ENCODE data around the gene GAS5. TPM values are rescaled to one million over a fixed set of nuclear protein-coding genes. Genes with fewer than 3 reads are reported as not detected.

The GAS5 gene
- total and polyA plus RNA-seq, 4 donors = 28.6 to 84.8 (median 58.5) TPM

- Histone ChIP-seq H3K9ac (ENCODE audit: low read depth in 1 of 2, low read length in 2 of 2) (peak overlapping the region; percentile 40 to 59), H3K27me3 (ENCODE audit: control insufficient read depth in 4 of 4, insufficient read depth in 4 of 4, low read length in 3 of 4) (no peaks in the 10 kb centered on the region), H3K36me3 (ENCODE audit: control insufficient read depth in 4 of 4, insufficient read depth in 3 of 4, low read depth in 1 of 4, low read length in 3 of 4) (peaks cover 4 to 39% (median 35%) of the 10 kb centered on the region in 4 donors), H3K9me3 (ENCODE audit: control insufficient read depth in 4 of 4, low read length in 3 of 4) (no peaks in the 10 kb centered on the region), H3K4me3 (ENCODE audit: low read depth in 1 of 3, low read length in 3 of 3) (peak overlapping the region; percentile 79 to 92 (median 83)), H3K4me1 (ENCODE audit: control insufficient read depth in 4 of 4, insufficient read depth in 4 of 4, low read length in 3 of 4) (peaks cover 2 to 22% (median 12%) of the 10 kb centered on the region in 4 donors), H3K27ac (ENCODE audit: low read depth in 1 of 2, low read length in 2 of 2) (peak overlapping the region; percentile 80 to 98)
- WGBS = 17% methylated on average over 32 of the region's 32 CpGs
- TF ChIP-seq HNF4A (conservative IDR thresholded peaks at IDR 0.05) (no peak), SP1 (IDR thresholded peaks at IDR 0.05) (no peak), ZBTB33 (IDR thresholded peaks at IDR 0.05) (no peak), MAX (IDR thresholded peaks at IDR 0.05) (no peak), YY1 (IDR thresholded peaks at IDR 0.05) (no peak), JUND (IDR thresholded peaks at IDR 0.05) (no peak), FOXA2 (IDR thresholded peaks at IDR 0.05) (no peak), TAF1 (conservative IDR thresholded peaks at IDR 0.05) (no peak), ATF3 (IDR thresholded peaks at IDR 0.05) (no peak)
- DNase-seq (ENCODE audit: low spot score) = no peak
Observed at GRCh38 chr1:173867141-173867752, 542 bp downstream of the GAS5 start.

DNA sequence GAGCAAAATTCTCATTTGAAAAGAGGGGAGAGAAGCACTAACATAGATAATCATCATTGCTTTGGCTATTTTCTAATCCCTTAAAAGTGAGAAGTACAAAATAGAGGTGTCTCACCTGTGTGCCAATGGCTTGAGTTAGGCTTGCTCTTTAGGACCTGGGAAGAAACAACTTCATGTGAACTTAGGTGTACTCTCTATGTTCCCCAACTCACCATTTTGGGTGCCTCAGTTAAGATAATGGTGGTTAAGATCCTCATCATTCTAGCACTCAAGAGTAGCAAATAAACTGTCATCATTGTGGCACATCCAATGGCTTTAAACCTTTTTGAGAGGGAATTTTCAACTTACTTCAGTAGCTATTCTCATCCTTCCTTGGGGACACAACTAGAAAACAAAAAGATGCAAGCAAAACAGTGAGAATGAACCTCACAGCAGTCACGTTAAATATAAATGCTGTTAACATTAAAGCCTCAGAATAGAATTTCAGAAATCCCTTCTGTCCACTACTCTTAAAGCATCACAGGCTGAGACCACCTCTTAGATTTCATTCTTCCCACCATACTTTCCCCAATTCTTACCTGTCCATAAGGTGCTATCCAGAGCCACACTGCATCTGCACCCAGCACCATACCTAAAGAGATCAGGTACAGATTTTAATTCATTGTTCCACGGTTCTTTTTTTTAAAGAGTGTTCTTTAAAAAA is 1.2 kb downstream of the GAS5 start:
- 54% methylated on average over 2 of the region's 2 CpGs for WGBS
- TF ChIP-seq MAX (IDR thresholded peaks at IDR 0.05) (no peak), HNF4A (conservative IDR thresholded peaks at IDR 0.05) (no peak), RAD21 (IDR thresholded peaks at IDR 0.05) (no peak), ATF3 (IDR thresholded peaks at IDR 0.05) (no peak), YY1 (IDR thresholded peaks at IDR 0.05) (no peak)
- H3K27me3 ChIP-seq (ENCODE audit: control insufficient read depth in 4 of 4, insufficient read depth in 4 of 4, low read length in 3 of 4) = no peaks in the 10 kb centered on the region
- DNase-seq (ENCODE audit: low spot score) = no peak
- peak overlapping the region in 1 of 2 donors; percentile 80 for H3K27ac ChIP-seq (ENCODE audit: low read depth in 1 of 2, low read length in 2 of 2)
- H3K4me3 ChIP-seq (ENCODE audit: low read depth in 1 of 3, low read length in 3 of 3) = peak overlapping the region; percentile 79 to 92 (median 83)
- peaks cover 2 to 22% (median 12%) of the 10 kb centered on the region in 4 donors for H3K4me1 ChIP-seq (ENCODE audit: control insufficient read depth in 4 of 4, insufficient read depth in 4 of 4, low read length in 3 of 4)
- peak overlapping the region in 1 of 2 donors; percentile 5 for H3K9ac ChIP-seq (ENCODE audit: low read depth in 1 of 2, low read length in 2 of 2)
- H3K9me3 ChIP-seq (ENCODE audit: control insufficient read depth in 4 of 4, low read length in 3 of 4) = no peaks in the 10 kb centered on the region
- H3K36me3 ChIP-seq (ENCODE audit: control insufficient read depth in 4 of 4, insufficient read depth in 3 of 4, low read depth in 1 of 4, low read length in 3 of 4) = peaks cover 4 to 39% (median 35%) of the 10 kb centered on the region in 4 donors

DNA sequence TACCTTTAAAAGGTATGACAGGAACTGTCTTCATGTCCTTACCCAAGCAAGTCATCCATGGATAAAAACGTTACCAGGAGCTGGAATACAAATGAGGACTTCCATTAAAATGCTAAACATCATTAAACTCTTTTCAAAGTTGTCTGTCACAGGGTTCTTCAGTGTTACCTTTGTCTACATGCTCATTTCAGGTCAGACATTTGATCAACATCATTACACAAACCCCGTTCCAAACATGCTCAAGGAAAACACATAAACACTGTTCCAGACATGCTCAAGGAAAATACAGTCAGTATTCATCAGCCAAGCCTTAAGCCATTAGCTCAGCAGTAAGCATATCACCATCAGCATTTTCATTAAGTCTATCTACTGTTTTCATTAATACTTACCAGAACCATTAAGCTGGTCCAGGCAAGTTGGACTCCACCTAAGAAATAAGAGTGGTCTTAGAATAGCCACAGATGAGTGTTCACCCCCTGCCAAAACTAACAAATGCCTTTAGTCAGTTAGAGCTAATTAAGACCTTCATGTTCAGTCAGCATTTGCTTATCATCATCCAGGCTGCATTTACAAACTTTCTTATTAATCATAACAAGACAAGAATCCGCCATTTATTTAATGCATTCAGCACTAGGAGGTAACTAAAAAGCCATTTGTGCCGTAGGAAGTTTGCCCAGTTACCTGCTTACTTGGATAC is 2.2 kb downstream of the GAS5 start:
- H3K4me3 ChIP-seq (ENCODE audit: low read depth in 1 of 3, low read length in 3 of 3) = peak overlapping the region in 1 of 3 donors; percentile 15
- 68% methylated on average over 4 of the region's 4 CpGs for WGBS
- H3K36me3 ChIP-seq (ENCODE audit: control insufficient read depth in 4 of 4, insufficient read depth in 3 of 4, low read depth in 1 of 4, low read length in 3 of 4) = peaks cover 4 to 39% (median 34%) of the 10 kb centered on the region in 4 donors
- H3K27ac ChIP-seq (ENCODE audit: low read depth in 1 of 2, low read length in 2 of 2) = no peak overlapping the region
- TF ChIP-seq TAF1 (conservative IDR thresholded peaks at IDR 0.05) (no peak), FOXA2 (IDR thresholded peaks at IDR 0.05) (no peak), JUND (IDR thresholded peaks at IDR 0.05) (no peak), MAX (IDR thresholded peaks at IDR 0.05) (no peak), ATF3 (IDR thresholded peaks at IDR 0.05) (no peak), GABPA (IDR thresholded peaks at IDR 0.05 in 1 of 2, conservative IDR thresholded peaks at IDR 0.05 in 1 of 2) (no peak), YY1 (IDR thresholded peaks at IDR 0.05) (no peak), RXRA (IDR thresholded peaks at IDR 0.05) (no peak), NR2F2 (IDR thresholded peaks at IDR 0.05) (no peak), FOXA1 (IDR thresholded peaks at IDR 0.05) (no peak), RAD21 (IDR thresholded peaks at IDR 0.05) (no peak), ZBTB33 (IDR thresholded peaks at IDR 0.05) (no peak)
- no peak for DNase-seq (ENCODE audit: low spot score)
- peaks cover 2 to 22% (median 12%) of the 10 kb centered on the region in 4 donors for H3K4me1 ChIP-seq (ENCODE audit: control insufficient read depth in 4 of 4, insufficient read depth in 4 of 4, low read length in 3 of 4)
- no peaks in the 10 kb centered on the region for H3K9me3 ChIP-seq (ENCODE audit: control insufficient read depth in 4 of 4, low read length in 3 of 4)
- no peaks in the 10 kb centered on the region for H3K27me3 ChIP-seq (ENCODE audit: control insufficient read depth in 4 of 4, insufficient read depth in 4 of 4, low read length in 3 of 4)
- H3K9ac ChIP-seq (ENCODE audit: low read depth in 1 of 2, low read length in 2 of 2) = no peak overlapping the region

All from liver (tissue), 9 donors.